GM21528 (cell line): ENCODE measurements around the gene GPR68.
"Not testable (repeated sequence)": the region's sequence is repeated elsewhere in the genome, so short reads cannot be mapped to it uniquely, and the experiment has no call there.

Experiments used
- ATAC-seq: cut with Tn5 transposase; IDR thresholded peaks from one replicate; pipeline ENCODE4 v1.9.1; 2021; ENCODE audit warnings: mild to moderate bottlenecking, moderate library complexity; ENCODE audit not compliant: unreplicated experiment, low FRiP score

GPR68 gene

DNA sequence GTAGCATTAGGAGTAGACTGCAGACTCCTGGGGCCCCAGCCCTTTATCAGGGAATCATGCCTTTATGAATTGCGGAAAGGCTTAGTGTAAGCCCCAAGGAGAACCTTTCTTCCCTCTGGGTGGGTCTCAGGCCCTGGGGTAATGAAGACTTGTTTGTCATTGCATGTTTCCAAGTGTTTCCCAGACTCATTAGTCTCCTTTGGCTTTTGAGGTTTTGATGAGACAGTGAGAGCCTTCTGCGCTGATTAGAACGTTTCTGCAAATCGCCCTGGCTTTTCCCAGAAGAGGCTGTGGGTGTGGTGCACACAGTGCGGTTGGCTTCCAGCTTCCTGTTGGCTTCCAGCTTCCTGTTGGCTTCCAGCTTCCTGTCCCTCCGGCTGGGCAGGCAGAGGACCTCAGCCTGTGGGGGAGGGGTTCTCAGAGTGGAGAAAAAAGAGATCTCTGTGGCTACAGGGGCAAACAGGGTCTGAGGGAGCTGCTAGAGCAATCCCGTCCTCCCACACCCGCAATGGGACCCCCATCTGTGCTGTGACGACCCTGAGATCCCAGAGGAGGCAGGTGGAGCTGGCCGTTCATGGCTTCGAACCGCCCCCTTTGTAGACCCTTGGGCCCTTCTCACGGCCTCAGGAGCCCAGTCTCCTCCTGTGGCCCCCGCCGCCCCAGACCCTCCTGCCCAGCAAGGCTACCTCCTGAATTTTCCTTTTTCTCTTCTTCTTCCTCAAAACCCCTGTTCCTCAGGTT lies 42.1 kb downstream of the GPR68 start:
- no peak for ATAC-seq

DNA sequence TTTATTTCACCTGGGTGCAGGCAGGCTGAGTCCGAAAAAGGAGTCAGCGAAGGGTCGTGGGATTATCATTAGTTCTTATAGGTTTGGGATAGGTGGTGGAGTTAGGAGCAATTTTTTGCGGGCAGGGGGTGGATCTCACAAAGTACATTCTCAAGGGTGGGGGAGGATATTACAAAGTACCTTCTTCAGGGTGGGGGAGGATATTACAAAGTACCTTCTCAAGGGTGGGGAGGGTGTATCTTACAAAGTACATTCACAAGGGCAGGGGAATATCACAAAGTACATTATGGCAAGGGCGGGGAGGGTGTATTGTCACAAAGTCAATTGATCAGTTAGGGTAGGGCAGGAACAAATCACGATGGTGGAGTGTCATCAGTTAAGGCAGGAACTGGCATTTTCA lies 43.7 kb downstream of the GPR68 start:
- ATAC-seq: not testable (repeated sequence)

DNA sequence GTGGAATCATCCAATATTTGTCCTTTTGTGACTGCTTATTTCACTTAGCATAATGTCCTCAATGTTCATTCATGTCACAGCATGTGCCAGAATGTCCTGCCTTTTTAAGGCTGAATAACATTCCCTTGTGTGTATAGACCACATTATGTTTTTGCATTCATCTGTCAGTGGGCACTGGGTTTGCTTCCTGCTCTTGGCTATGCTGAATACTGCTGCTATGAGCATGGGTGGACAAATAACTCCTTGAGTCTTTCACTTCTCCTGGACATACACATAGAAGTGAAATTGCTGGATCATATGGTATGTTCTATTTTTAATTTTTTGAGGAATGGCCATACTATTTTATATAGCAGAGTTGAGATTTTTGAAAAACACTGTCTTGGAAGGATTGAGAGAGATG lies 46.9 kb downstream of the GPR68 start:
- no peak for ATAC-seq

DNA sequence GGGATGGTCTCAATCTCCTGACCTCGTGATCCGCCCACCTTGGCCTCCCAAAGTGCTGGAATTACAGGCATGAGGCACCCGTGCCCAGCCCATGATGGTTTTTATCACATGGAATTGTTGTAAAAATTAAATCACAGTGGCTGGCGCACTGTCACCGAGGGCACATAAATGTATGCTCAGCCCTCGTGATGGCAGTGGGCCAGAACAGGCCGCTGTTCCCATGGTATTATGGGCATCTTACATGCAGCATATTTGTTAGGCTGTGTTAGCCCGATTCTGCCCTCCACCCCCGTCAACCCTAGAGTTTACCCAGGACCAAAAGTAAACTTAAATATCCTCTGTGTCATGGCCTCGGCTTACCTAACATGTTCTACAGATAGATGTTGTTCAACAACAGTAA lies 48.6 kb downstream of the GPR68 start:
- ATAC-seq: no peak

DNA sequence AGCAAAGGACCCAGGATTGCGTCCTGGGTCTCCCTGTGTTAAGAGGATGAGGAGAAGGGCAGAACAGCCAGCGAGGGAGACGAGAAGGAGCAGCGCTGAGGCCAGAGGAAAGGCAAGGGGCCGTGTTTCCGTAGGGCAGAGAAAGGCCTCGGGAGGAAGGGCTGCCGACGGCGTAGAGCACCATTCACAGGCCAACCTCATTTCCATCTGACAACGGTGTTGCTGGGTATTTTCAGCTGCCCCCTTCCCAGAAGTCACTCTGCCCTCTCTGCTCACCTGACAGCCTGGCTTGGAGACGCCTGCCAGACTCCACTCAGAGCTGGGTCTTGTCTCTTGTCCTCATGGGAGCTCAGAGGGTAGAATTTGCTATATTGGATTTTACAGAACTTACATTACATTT lies 51.4 kb downstream of the GPR68 start:
- no peak for ATAC-seq

DNA sequence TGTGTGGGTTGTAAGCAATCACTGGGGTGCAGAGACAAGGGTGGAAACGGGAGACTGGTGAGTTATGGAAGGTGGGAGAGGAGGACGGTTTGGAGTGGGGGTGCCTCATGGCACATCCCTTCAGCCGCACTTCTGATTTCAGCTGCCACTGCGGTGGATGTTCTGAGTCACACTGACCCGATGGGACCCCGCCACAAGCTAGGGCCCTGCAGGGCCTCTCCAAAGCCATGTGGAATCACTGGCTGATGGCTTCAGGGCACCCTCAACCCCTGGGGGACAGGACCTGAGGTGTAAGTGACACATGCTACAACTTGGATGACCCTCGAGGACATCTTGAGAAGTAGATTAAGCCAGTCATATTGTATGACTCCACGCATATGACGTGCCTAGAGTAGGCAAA lies 53.7 kb downstream of the GPR68 start:
- no peak for ATAC-seq

DNA sequence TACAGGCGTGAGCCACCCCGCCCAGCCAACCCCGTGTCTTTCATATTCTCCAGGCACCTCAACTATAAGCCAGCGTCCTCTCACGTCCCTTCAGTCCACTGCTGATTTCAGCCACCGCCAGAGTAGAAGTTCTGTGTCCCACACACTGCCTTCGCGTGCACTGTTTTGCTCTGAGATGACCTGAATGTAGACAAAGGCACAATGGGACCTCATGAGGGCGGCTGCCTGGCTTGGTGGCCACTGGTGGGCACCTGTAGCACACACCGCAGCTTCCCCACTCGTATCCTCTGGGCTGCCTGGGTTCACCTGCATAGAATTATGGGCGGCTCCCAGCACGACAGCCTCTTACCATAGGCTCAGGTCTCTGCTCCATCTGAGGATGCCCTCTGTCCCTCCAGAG lies 57.2 kb downstream of the GPR68 start:
- no peak for ATAC-seq

DNA sequence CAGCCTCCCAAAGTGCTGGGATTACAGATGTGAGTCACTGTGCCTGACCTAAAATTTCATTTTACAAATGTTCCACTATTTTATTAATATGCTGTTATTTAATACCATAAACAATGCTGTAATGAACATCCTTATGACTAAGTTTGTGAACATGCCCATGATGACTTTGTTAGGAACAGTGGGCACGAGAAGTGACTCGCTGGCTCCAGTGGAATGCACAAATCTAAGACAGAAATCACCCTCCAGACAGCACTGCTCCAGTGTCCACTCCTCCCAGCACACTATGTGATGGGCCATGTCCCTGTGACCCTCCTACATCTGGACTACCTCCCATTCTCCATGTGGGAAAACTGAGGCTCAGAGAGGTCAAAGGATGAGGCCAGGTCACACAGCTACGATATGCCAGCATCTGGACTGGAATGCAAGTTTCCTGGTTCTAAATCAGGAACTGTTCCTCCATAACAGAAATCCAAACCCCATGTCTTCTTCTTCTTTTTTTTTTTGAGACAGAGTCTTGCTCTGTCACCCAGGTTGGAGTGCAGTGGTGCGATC lies 57.9 kb downstream of the GPR68 start:
- ATAC-seq: no peak

DNA sequence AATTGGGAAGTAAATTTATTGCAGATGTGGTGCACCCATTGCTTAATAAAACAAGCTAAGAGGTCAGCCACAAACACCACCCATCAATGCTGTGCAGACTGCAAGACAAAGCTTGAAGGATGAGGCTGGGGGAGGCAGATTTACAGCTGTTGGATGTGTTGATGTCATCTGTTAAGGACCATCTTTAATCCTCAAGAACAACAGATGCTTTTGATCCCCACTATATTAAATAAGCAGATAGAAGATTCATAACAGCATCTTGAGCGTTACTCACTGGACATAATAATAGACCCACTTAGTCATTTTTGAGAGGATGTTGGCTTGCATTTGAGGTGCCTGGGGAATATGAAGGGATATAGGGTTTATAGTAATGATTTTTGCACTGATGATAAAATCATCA lies 58.8 kb downstream of the GPR68 start:
- no peak for ATAC-seq

DNA sequence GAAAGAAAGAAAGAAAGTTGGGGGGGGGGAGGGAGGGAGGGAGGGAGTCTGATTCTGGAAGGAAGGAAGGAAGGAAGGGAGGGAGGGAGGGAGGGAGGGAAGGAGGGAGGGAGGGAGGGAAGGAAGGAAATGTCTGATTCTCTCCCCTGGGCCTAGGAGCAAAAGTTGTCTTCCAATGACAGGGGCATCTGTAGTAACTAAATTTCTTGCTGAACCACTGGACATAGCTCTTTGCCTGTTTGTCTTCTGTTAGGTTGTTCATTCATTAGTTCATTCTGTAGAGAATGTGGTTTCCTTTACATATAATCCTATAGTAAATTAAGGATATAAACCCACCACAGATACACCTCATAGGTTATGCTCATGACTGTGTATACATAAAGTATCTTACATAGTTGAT lies 59.9 kb downstream of the GPR68 start:
- ATAC-seq: no peak

DNA sequence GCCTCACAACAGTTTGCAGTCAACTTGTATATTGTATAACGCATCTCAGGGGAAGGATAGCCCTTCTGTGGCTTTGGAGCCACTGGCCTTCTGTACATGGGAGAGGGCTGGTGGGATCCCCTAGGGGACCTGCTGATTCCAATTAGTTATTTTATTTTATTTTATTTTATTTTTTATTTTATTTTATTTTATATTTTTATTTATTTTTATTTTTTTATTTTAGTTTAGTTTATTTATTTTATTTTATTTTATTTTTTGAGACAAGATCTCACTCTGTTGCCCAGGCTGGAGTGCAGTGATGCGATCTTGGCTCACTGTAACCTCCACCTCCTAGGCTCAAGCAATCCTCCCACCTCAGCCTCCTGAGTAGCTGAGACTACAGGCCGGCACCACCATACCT lies 61.8 kb downstream of the GPR68 start:
- ATAC-seq: not testable (repeated sequence)
